Measurements from ENCODE around the gene C2orf42.

- TF ChIP-seq CTCF (IDR thresholded peaks at IDR 0.05) (no peak), EMX1 (CRISPR knock-in tag; IDR thresholded peaks at IDR 0.05) (no peak), NR2C2 (CRISPR knock-in tag; IDR thresholded peaks at IDR 0.05) (no peak), TCF7 (CRISPR knock-in tag; IDR thresholded peaks at IDR 0.05; ENCODE audit: low read depth) (no peak), ZNF232 (CRISPR knock-in tag; IDR thresholded peaks at IDR 0.05) (no peak), ZMAT4 (CRISPR knock-in tag; IDR thresholded peaks at IDR 0.05) (no peak), ATF3 (CRISPR knock-in tag; conservative IDR thresholded peaks at IDR 0.05) (no peak), TEAD4 (CRISPR knock-in tag; IDR thresholded peaks at IDR 0.05) (no peak), ATF2 (CRISPR knock-in tag; IDR thresholded peaks at IDR 0.05; ENCODE audit: borderline replicate concordance, low read depth) (no peak), JUN (CRISPR knock-in tag; IDR thresholded peaks at IDR 0.05) (no peak), HMGXB4 (CRISPR knock-in tag; IDR thresholded peaks at IDR 0.05) (no peak)
Measured at GRCh38 chr2:70145851-70146739, 44.7 kb downstream of the C2orf42 start.
